Loucy (cell line): ENCODE data around the gene ATP10B.

Experiments used
- H2AFZ ChIP-seq: fragments of 200-600 bp; sonication (generic); 2 replicates; pipeline ENCODE4 v1.6.0; 2016; ENCODE audit warnings: antibody characterized with exemption, mild to moderate bottlenecking, low read length, moderate library complexity
- H3F3A ChIP-seq: fragments of 200-600 bp; 2 replicates; pipeline ENCODE4 v1.6.0; 2016; ENCODE audit warnings: antibody characterized with exemption, low read depth, mild to moderate bottlenecking
- H3K27me3 ChIP-seq: fragments of 200-600 bp; sonication (generic); 2 replicates; pipeline ENCODE4 v1.6.1; 2014; ENCODE audit warnings: low read length, mild to moderate bottlenecking; ENCODE audit not compliant: insufficient read depth, poor library complexity, severe bottlenecking
- H3K36me3 ChIP-seq: fragments of 200-600 bp; sonication (generic); 2 replicates; pipeline ENCODE4 v1.6.1; 2016; ENCODE audit warnings: low read length; ENCODE audit not compliant: insufficient read depth
- H3K4me1 ChIP-seq: fragments of 200-600 bp; sonication (generic); 2 replicates; pipeline ENCODE4 v1.5.1; 2014; ENCODE audit warnings: low read length, mild to moderate bottlenecking; ENCODE audit not compliant: insufficient read depth, poor library complexity, severe bottlenecking
- H3K4me2 ChIP-seq: fragments of 200-600 bp; sonication (generic); 2 replicates; pipeline ENCODE4 v1.6.0; 2014; ENCODE audit warnings: antibody characterized with exemption, low read length, low read depth, mild to moderate bottlenecking; ENCODE audit not compliant: poor library complexity, severe bottlenecking
- H3K4me3 ChIP-seq: fragments of 200-600 bp; sonication (generic); 2 replicates; pipeline ENCODE4 v1.5.1; 2014; ENCODE audit warnings: low read length, mild to moderate bottlenecking, mixed read lengths; ENCODE audit not compliant: poor library complexity, severe bottlenecking
- H3K79me2 ChIP-seq: fragments of 200-600 bp; sonication (generic); 2 replicates; pipeline ENCODE4 v1.6.1; 2014; ENCODE audit warnings: low read length; ENCODE audit not compliant: insufficient read depth
- H3K9ac ChIP-seq: fragments of 200-600 bp; sonication (generic); 2 replicates; pipeline ENCODE4 v1.6.0; 2014; ENCODE audit warnings: mild to moderate bottlenecking, low read depth, low read length, moderate library complexity; ENCODE audit not compliant: poor library complexity, severe bottlenecking
- H3K9me2 ChIP-seq: fragments of 200-600 bp; sonication (generic); replicated peaks from 2 replicates; pipeline ENCODE4 v1.6.1; 2016; ENCODE audit warnings: low read depth, low read length, mixed read lengths
- H3K9me3 ChIP-seq: fragments of 200-600 bp; sonication (generic); 2 replicates; pipeline ENCODE4 v1.6.1; 2014; ENCODE audit warnings: mild to moderate bottlenecking, antibody characterized with exemption, low read length, low read depth; ENCODE audit not compliant: insufficient read depth
- H4K20me1 ChIP-seq: fragments of 200-600 bp; sonication (generic); 2 replicates; pipeline ENCODE4 v1.6.0; 2014; ENCODE audit warnings: antibody characterized with exemption, low read length, mild to moderate bottlenecking; ENCODE audit not compliant: insufficient read depth, poor library complexity, severe bottlenecking
- CTCF ChIP-seq: fragments of 200-600 bp; sonication (generic); conservative IDR thresholded peaks from 2 replicates; pipeline ENCODE4 v1.5.1; 2014; ENCODE audit warnings: mild to moderate bottlenecking, antibody characterized with exemption, low read length
- EZH2phosphoT487 ChIP-seq: fragments of 200-600 bp; IDR thresholded peaks from 2 replicates; pipeline ENCODE4 v1.6.1; 2018; ENCODE audit warnings: antibody characterized with exemption, mild to moderate bottlenecking, moderate library complexity, borderline replicate concordance

Gene ATP10B

DNA sequence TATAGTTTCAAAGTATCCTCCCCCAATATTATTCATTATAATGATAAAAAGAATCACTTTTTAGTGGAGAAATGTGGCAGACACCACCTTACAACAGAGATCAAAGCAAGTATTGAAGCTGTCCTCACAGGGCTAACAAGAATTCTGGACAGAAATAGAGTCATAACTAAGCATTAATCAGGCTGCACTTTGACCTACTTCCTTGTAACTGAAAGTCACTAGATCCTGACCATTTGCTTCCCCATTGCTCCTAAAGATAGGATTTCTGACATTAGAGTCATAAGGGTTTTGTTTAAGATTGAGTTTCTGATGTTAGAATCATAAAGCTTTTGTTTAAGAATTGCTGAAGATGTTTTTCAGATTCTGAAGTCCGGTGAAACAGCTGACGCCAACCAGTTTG is 159.7 kb downstream of the ATP10B start:
- no peaks in the 10 kb centered on the region for H4K20me1 ChIP-seq
- no peaks in the 10 kb centered on the region for H3K4me1 ChIP-seq
- H3K4me2 ChIP-seq: no peak overlapping the region
- no peak overlapping the region for H2AFZ ChIP-seq
- H3K4me3 ChIP-seq: no peak overlapping the region
- no peaks in the 10 kb centered on the region for H3F3A ChIP-seq
- H3K9ac ChIP-seq: no peak overlapping the region
- no peaks in the 10 kb centered on the region for H3K79me2 ChIP-seq
- H3K27me3 ChIP-seq: no peaks in the 10 kb centered on the region
- H3K36me3 ChIP-seq: no peaks in the 10 kb centered on the region
- H3K9me3 ChIP-seq: no peaks in the 10 kb centered on the region
- no peaks in the 10 kb centered on the region for H3K9me2 ChIP-seq
- no peak for TF ChIP-seq EZH2phosphoT487
- TF ChIP-seq CTCF: no peak

- Histone ChIP-seq H3K9me2 (no peaks in the 10 kb centered on the region), H3F3A (no peaks in the 10 kb centered on the region), H3K9me3 (no peaks in the 10 kb centered on the region), H3K4me3 (no peak overlapping the region), H4K20me1 (no peaks in the 10 kb centered on the region), H3K4me2 (no peak overlapping the region), H3K4me1 (no peaks in the 10 kb centered on the region), H3K36me3 (no peaks in the 10 kb centered on the region), H3K9ac (no peak overlapping the region), H2AFZ (no peak overlapping the region), H3K79me2 (no peaks in the 10 kb centered on the region), H3K27me3 (no peaks in the 10 kb centered on the region)
- TF ChIP-seq EZH2phosphoT487: no peak
- TF ChIP-seq CTCF: peak; percentile 58
These were observed 166.3 kb downstream of the ATP10B start for GRCh38 chr5:160685695-160686094.

DNA sequence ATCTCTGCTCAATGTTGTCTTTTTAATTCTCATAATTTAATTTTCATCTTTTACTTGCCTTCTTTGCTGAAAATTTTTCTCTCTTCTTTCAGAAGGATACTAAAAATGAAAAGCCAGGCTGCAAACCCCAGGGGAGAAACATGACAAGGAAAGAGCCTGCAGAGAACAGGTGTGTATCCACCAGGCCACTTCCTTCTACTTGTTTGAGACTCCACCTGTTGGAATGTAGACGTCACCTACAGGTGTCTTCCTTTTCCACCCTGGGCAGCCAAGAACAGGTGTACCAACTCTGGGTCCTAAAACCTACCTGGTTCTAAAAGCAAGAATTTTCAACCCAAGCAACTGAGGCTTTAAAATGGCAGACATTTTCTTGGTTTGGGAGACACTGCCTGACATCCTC is 166.8 kb downstream of the ATP10B start:
- Histone ChIP-seq H3K36me3 (no peaks in the 10 kb centered on the region), H3K27me3 (no peaks in the 10 kb centered on the region), H3K79me2 (no peaks in the 10 kb centered on the region), H3K9ac (no peak overlapping the region), H3K4me2 (no peak overlapping the region), H3K4me3 (no peak overlapping the region), H3K9me2 (no peaks in the 10 kb centered on the region), H3K4me1 (no peaks in the 10 kb centered on the region), H3F3A (no peaks in the 10 kb centered on the region), H3K9me3 (no peaks in the 10 kb centered on the region), H4K20me1 (no peaks in the 10 kb centered on the region), H2AFZ (no peak overlapping the region)
- TF ChIP-seq EZH2phosphoT487 (no peak), CTCF (no peak)
